Fibroblast of upper back skin (primary cell): ENCODE data around the gene TSPEAR.
"Not testable (repeated sequence)": the region's sequence is repeated elsewhere in the genome, so short reads cannot be mapped to it uniquely, and the experiment has no call there.

Experiments used
- DNase-seq: peaks from one replicate; pipeline ENCODE4 v3.0.0-alpha.2; 2013

The TSPEAR gene

GRCh38 chr21:44681152-44681551, 30.2 kb downstream of the TSPEAR start:
- DNase-seq, result no peak

GRCh38 chr21:44677881-44678280, 33.5 kb downstream of the TSPEAR start:
- no peak for DNase-seq

GRCh38 chr21:44671911-44672310, 39.5 kb downstream of the TSPEAR start:
- DNase-seq, result no peak

- no peak for DNase-seq
Observed at GRCh38 chr21:44670642-44671432, 40.5 kb downstream of the TSPEAR start.

- DNase-seq, result no peak
Observed at GRCh38 chr21:44667612-44668011, 43.8 kb downstream of the TSPEAR start.

GRCh38 chr21:44666401-44667320, 44.7 kb downstream of the TSPEAR start, which contains the start of gene KRTAP12-2:
TSS of gene KRTAP12-2 (minus strand) at chr21:44666927. CDS start at chr21:44666886, 41 bp downstream.
- DNase-seq, result no peak

- DNase-seq, result no peak
Observed at GRCh38 chr21:44664691-44665090, 46.7 kb downstream of the TSPEAR start.

- DNase-seq, result not testable (repeated sequence)
Observed at GRCh38 chr21:44661567-44661966, 49.8 kb downstream of the TSPEAR start.

- no peak for DNase-seq
Observed at GRCh38 chr21:44658913-44659595, 52.3 kb downstream of the TSPEAR start.

GRCh38 chr21:44658541-44658910, 52.8 kb downstream of the TSPEAR start:
- no peak for DNase-seq

- no peak for DNase-seq
Observed at GRCh38 chr21:44657635-44658540, 53.5 kb downstream of the TSPEAR start, which contains the start of gene KRTAP12-3. TSS of gene KRTAP12-3 (plus strand) at chr21:44657932. CDS start at chr21:44657980, 48 bp downstream.

- DNase-seq, result no peak
Observed at GRCh38 chr21:44656868-44657267, 54.5 kb downstream of the TSPEAR start.

- DNase-seq, result no peak
Observed at GRCh38 chr21:44654576-44655175, 56.7 kb downstream of the TSPEAR start, which contains the start of gene KRTAP12-4. TSS of gene KRTAP12-4 (minus strand) at chr21:44654659. CDS start at chr21:44654614, 45 bp downstream.

GRCh38 chr21:44653656-44654575, 57.5 kb downstream of the TSPEAR start:
- no peak for DNase-seq

GRCh38 chr21:44653123-44653522, 58.2 kb downstream of the TSPEAR start:
- no peak for DNase-seq

- DNase-seq, result no peak
Observed at GRCh38 chr21:44650973-44651675, 60.2 kb downstream of the TSPEAR start.

GRCh38 chr21:44650265-44650972, 61.0 kb downstream of the TSPEAR start:
- no peak for DNase-seq

- DNase-seq, result no peak
Observed at GRCh38 chr21:44649521-44650100, 61.8 kb downstream of the TSPEAR start.
